Small intestine (tissue), 7 donors: Measurements from ENCODE around the gene TSPOAP1. TPM values are rescaled to one million over a fixed set of nuclear protein-coding genes. Genes with fewer than 3 reads are reported as not detected.
A peak's percentile ranks its signal among the peaks of the same experiment; 100 is the strongest.

Source experiments
- DNase-seq, 2 donors: peaks; one replicate each; pipeline versions ENCODE4 v3.0.0 to v3.0.0-alpha.2; 2013
- FAIRE-seq: peaks from 2 replicates; lab custom pipeline; 2012; peaks lifted over from hg19 to GRCh38; lab: Jason Lieb, UNC
- H3K27ac ChIP-seq, 3 donors: one replicate each; pipeline ENCODE4 v1.5.1; 2013; ENCODE audit warnings: low read length in 2 of 3, mild to moderate bottlenecking in 2 of 3, control low read depth in 1 of 3, inconsistent platforms in 1 of 3, low read depth in 1 of 3, moderate library complexity in 1 of 3
- H3K27me3 ChIP-seq, 3 donors: one replicate each; pipeline ENCODE4 v1.6.1; 2013; ENCODE audit warnings: low read length in 3 of 3, inconsistent platforms in 1 of 3; ENCODE audit not compliant: control insufficient read depth in 3 of 3, insufficient read depth in 3 of 3
- H3K36me3 ChIP-seq, 3 donors: one replicate each; pipeline ENCODE4 v1.6.1; 2013; ENCODE audit warnings: low read length in 3 of 3, inconsistent platforms in 1 of 3, low read depth in 1 of 3, mild to moderate bottlenecking in 1 of 3, moderate library complexity in 1 of 3; ENCODE audit not compliant: control insufficient read depth in 3 of 3, insufficient read depth in 2 of 3
- H3K4me1 ChIP-seq, 3 donors: one replicate each; pipeline ENCODE4 v1.6.1; 2013; ENCODE audit warnings: low read length in 2 of 3, inconsistent platforms in 1 of 3, low read depth in 1 of 3, mild to moderate bottlenecking in 1 of 3, moderate library complexity in 1 of 3; ENCODE audit not compliant: control insufficient read depth in 3 of 3, insufficient read depth in 2 of 3
- H3K4me3 ChIP-seq, 3 donors: one replicate each; pipeline ENCODE4 v1.5.1; 2013; ENCODE audit warnings: low read length in 3 of 3, control low read depth in 1 of 3, inconsistent platforms in 1 of 3, low read depth in 1 of 3, mild to moderate bottlenecking in 1 of 3, moderate library complexity in 1 of 3
- H3K9me3 ChIP-seq, 2 donors: one replicate each; pipeline ENCODE4 v1.6.1; 2013; ENCODE audit warnings: low read depth in 1 of 2, low read length in 1 of 2; ENCODE audit not compliant: control insufficient read depth in 2 of 2, insufficient read depth in 1 of 2
- WGBS, 3 donors: extraction: QIAGEN DNeasy Blood & Tissue Kit; methylation state at CpG; one replicate each; pipeline ENCODE4 v1.1.7; 2013; 5-methylcytosine and 5-hydroxymethylcytosine counted together
- polyA plus RNA-seq, 4 donors: library from polyadenylated mRNA; stranded (reverse) in 3 of 4; unstranded in 1 of 4; fragments of 200-250 nt in 3 of 4; fragments of 120-200 nt in 1 of 4; gene quantifications; one replicate each; pipeline versions ENCODE4 v1.2.1 to v1.2.3, GENCODE V29; 2013
- donor health status: healthy with polysubstance abuse.
- donor health status: control.
- donor health status: control.
- donor health status: Bipolar disorder and iron deficiency.
- donor health status: healthy.

The TSPOAP1 gene
- polyA plus RNA-seq, 4 donors, result 0.89 to 10.9 (median 2.6) TPM

- Histone ChIP-seq H3K36me3 (peaks cover 0 to 37% (median 0%) of the 10 kb centered on the region in 3 donors), H3K4me1 (peaks cover 2 to 70% (median 15%) of the 10 kb centered on the region in 3 donors), H3K27me3 (no peaks in the 10 kb centered on the region), H3K9me3 (no peaks in the 10 kb centered on the region), H3K4me3 (no peak overlapping the region), H3K27ac (no peak overlapping the region)
- WGBS, 3 donors, result 54 to 74% (median 58%) methylated on average over 5 of the region's 5 CpGs
- no peak for DNase-seq
- FAIRE-seq, result no peak
These were observed 44.4 kb upstream of the TSPOAP1 start for GRCh38 chr17:58373003-58373402.

GRCh38 chr17:58371300-58371950 is 42.8 kb upstream of the TSPOAP1 start:
- 33 to 65% (median 51%) methylated on average over 6 of the region's 6 CpGs for WGBS, 3 donors
- Histone ChIP-seq H3K4me1 (peaks cover 2 to 71% (median 15%) of the 10 kb centered on the region in 3 donors), H3K36me3 (peaks cover 0 to 45% (median 0%) of the 10 kb centered on the region in 3 donors), H3K9me3 (no peaks in the 10 kb centered on the region), H3K27ac (peak overlapping the region in 1 of 3 donors; percentile 37), H3K27me3 (no peaks in the 10 kb centered on the region), H3K4me3 (no peak overlapping the region)
- DNase-seq (no peak), FAIRE-seq (no peak)

GRCh38 chr17:58370716-58371115 is 42.1 kb upstream of the TSPOAP1 start:
- H3K9me3 ChIP-seq, result no peaks in the 10 kb centered on the region
- no peak overlapping the region for H3K4me3 ChIP-seq
- peak overlapping the region in 2 of 3 donors; percentile 37 to 81 for H3K27ac ChIP-seq
- no peak for DNase-seq
- H3K27me3 ChIP-seq, result no peaks in the 10 kb centered on the region
- 36 to 68% (median 43%) methylated on average over 9 of the region's 9 CpGs for WGBS, 3 donors
- H3K4me1 ChIP-seq, result peaks cover 0 to 71% (median 17%) of the 10 kb centered on the region in 3 donors
- peaks cover 0 to 50% (median 0%) of the 10 kb centered on the region in 3 donors for H3K36me3 ChIP-seq
- no peak for FAIRE-seq

- Histone ChIP-seq H3K9me3 (no peaks in the 10 kb centered on the region), H3K36me3 (peaks cover 0 to 52% (median 0%) of the 10 kb centered on the region in 3 donors), H3K27ac (peak overlapping the region; percentile 30 to 81 (median 34)), H3K27me3 (no peaks in the 10 kb centered on the region), H3K4me3 (no peak overlapping the region), H3K4me1 (peaks cover 0 to 71% (median 20%) of the 10 kb centered on the region in 3 donors)
- DNase-seq (no peak), FAIRE-seq (no peak)
- 43 to 74% (median 58%) methylated on average over 5 of the region's 5 CpGs for WGBS, 3 donors
These were observed 41.7 kb upstream of the TSPOAP1 start for GRCh38 chr17:58370309-58370708.

- no peaks in the 10 kb centered on the region for H3K27me3 ChIP-seq
- H3K9me3 ChIP-seq, result no peaks in the 10 kb centered on the region
- no peak overlapping the region for H3K4me3 ChIP-seq
- H3K4me1 ChIP-seq, result peaks cover 0 to 71% (median 23%) of the 10 kb centered on the region in 3 donors
- H3K27ac ChIP-seq, result peak overlapping the region; percentile 78 to 84 (median 81)
- DNase-seq (peak; percentile 86 to 87), FAIRE-seq (no peak)
- peaks cover 0 to 54% (median 0%) of the 10 kb centered on the region in 3 donors for H3K36me3 ChIP-seq
- WGBS, 3 donors, result 14 to 50% (median 22%) methylated on average over 5 of the region's 5 CpGs
These were observed 40.8 kb upstream of the TSPOAP1 start for GRCh38 chr17:58369214-58370031.

GRCh38 chr17:58368860-58369213 is 40.2 kb upstream of the TSPOAP1 start:
- FAIRE-seq, result no peak
- Histone ChIP-seq H3K4me1 (peaks cover 2 to 77% (median 26%) of the 10 kb centered on the region in 3 donors), H3K9me3 (no peaks in the 10 kb centered on the region)

GRCh38 chr17:58367461-58367860 is 38.9 kb upstream of the TSPOAP1 start:
- DNase-seq (peak; percentile 64 to 86), FAIRE-seq (no peak)

More at GRCh38 chr17:58368860-58369213, 40.2 kb upstream of the TSPOAP1 start:
- H3K4me3 ChIP-seq, result no peak overlapping the region
- DNase-seq, result no peak
- H3K27ac ChIP-seq, result peak overlapping the region; percentile 78 to 84 (median 81)
- peaks cover 0 to 57% (median 0%) of the 10 kb centered on the region in 3 donors for H3K36me3 ChIP-seq
- 20 to 47% (median 46%) methylated on average over 3 of the region's 3 CpGs for WGBS, 3 donors
- no peaks in the 10 kb centered on the region for H3K27me3 ChIP-seq

GRCh38 chr17:58365980-58366595 is 37.5 kb upstream of the TSPOAP1 start:
- H3K27ac ChIP-seq, result peak overlapping the region; percentile 86 to 92 (median 88)
- no peaks in the 10 kb centered on the region for H3K27me3 ChIP-seq
- H3K4me3 ChIP-seq, result no peak overlapping the region
- no peaks in the 10 kb centered on the region for H3K9me3 ChIP-seq
- H3K4me1 ChIP-seq, result peaks cover 3 to 84% (median 25%) of the 10 kb centered on the region in 3 donors
- peak in 1 of 2 donors; percentile 58 for DNase-seq
- WGBS, 3 donors, result 15 to 51% (median 27%) methylated on average over 5 of the region's 5 CpGs
- H3K36me3 ChIP-seq, result peaks cover 0 to 62% (median 0%) of the 10 kb centered on the region in 3 donors
- FAIRE-seq, result no peak

More at GRCh38 chr17:58367461-58367860, 38.9 kb upstream of the TSPOAP1 start:
- Histone ChIP-seq H3K4me1 (peaks cover 3 to 87% (median 25%) of the 10 kb centered on the region in 3 donors), H3K4me3 (no peak overlapping the region), H3K9me3 (no peaks in the 10 kb centered on the region), H3K36me3 (peaks cover 0 to 62% (median 0%) of the 10 kb centered on the region in 3 donors), H3K27ac (peak overlapping the region; percentile 22 to 75 (median 37)), H3K27me3 (no peaks in the 10 kb centered on the region)
- WGBS, 3 donors, result 43 to 75% (median 54%) methylated on average over 3 of the region's 3 CpGs
